A673 (cell line): ENCODE results near the gene PPP1R13L. TPM values are rescaled to one million over a fixed set of nuclear protein-coding genes. Genes with fewer than 3 reads are reported as not detected.
"Not testable (repeated sequence)": the region's sequence is repeated elsewhere in the genome, so short reads cannot be mapped to it uniquely, and the experiment has no call there.

Experiments
- BruUV-seq: library from RNA; stranded (reverse); fragments of 400-500 nt; replicated peaks from 2 replicates; lab custom pipeline; 2021; lab: Mats Ljungman, UMichigan
- CTCF ChIA-PET: fragments of 300-600 bp; sonication (Branson Sonifier 250); formaldehyde crosslinking; loops from one replicate; lab custom pipeline; 2022; ENCODE audit warnings: antibody characterized with exemption; lab: Charles Lee
- POLR2A ChIA-PET: fragments of 300-600 bp; sonication (Branson Sonifier 250); formaldehyde crosslinking; loops from one replicate; lab custom pipeline; 2022; ENCODE audit warnings: antibody characterized with exemption; ENCODE audit not compliant: low non-redundant PET; lab: Charles Lee
- DNase-seq: peaks from one replicate; pipeline ENCODE4 v3.0.0-alpha.2; 2015; ENCODE audit warnings: low spot score
- H3K27ac ChIP-seq: fragments of 200-600 bp; sonication (generic); 2 replicates; pipeline ENCODE4 v1.5.1; 2016; ENCODE audit warnings: mixed run types, low read depth, mild to moderate bottlenecking, mixed read lengths, antibody characterized with exemption, low read length; ENCODE audit not compliant: poor library complexity, severe bottlenecking
- H3K27me3 ChIP-seq: fragments of 200-600 bp; sonication (generic); replicated peaks from 2 replicates; pipeline ENCODE4 v1.6.1; 2017; ENCODE audit warnings: mixed run types, low read depth, mild to moderate bottlenecking, mixed read lengths, antibody characterized with exemption, low read length; ENCODE audit not compliant: insufficient read depth, poor library complexity
- H3K36me3 ChIP-seq: fragments of 200-600 bp; sonication (generic); 2 replicates; pipeline ENCODE4 v1.6.1; 2016; ENCODE audit warnings: mixed run types, mild to moderate bottlenecking, mixed read lengths, antibody characterized with exemption, low read length; ENCODE audit not compliant: insufficient read depth, poor library complexity, severe bottlenecking
- H3K4me1 ChIP-seq: fragments of 200-600 bp; sonication (generic); 2 replicates; pipeline ENCODE4 v1.6.1; 2017; ENCODE audit warnings: mixed run types, mild to moderate bottlenecking, mixed read lengths, antibody characterized with exemption, low read length; ENCODE audit not compliant: insufficient read depth, poor library complexity, severe bottlenecking
- H3K4me3 ChIP-seq: fragments of 200-600 bp; sonication (generic); 2 replicates; pipeline ENCODE4 v1.5.1; 2016; ENCODE audit warnings: low read depth, mixed run types, mild to moderate bottlenecking, mixed read lengths, low read length; ENCODE audit not compliant: poor library complexity, severe bottlenecking
- H3K9me3 ChIP-seq: fragments of 200-600 bp; sonication (generic); 2 replicates; pipeline ENCODE4 v1.6.1; 2016; ENCODE audit warnings: mixed run types, low read depth, mild to moderate bottlenecking, mixed read lengths, antibody characterized with exemption, low read length; ENCODE audit not compliant: poor library complexity, severe bottlenecking
- EZH2 ChIP-seq: fragments of 200-600 bp; sonication (generic); IDR thresholded peaks from 2 replicates; pipeline ENCODE4 v1.6.1; 2017; ENCODE audit warnings: borderline replicate concordance, low read depth, mild to moderate bottlenecking, mixed read lengths, antibody characterized with exemption, low read length; ENCODE audit not compliant: poor library complexity, severe bottlenecking
- intact Hi-C: fragments of 100-400 bp; cut with micrococcal nuclease; formaldehyde crosslinking; loops from one replicate; pipeline ENCODE4 v1.10.0; 2022; ENCODE audit not compliant: unreplicated experiment
- total RNA-seq: library from RNA; stranded (reverse); gene quantifications from 2 replicates; pipeline ENCODE4 v1.2.3, GENCODE V29; 2021
- TF ChIP-seq, protein P1 (sequence below): fragments of 300-800, 200-600 bp; sonication (generic); conservative IDR thresholded peaks from 2 replicates; pipeline ENCODE4 v1.5.1; 2017; ENCODE audit warnings: low read depth, mild to moderate bottlenecking, antibody characterized with exemption, low read length, moderate library complexity, mixed read lengths

The PPP1R13L gene
- total RNA-seq, 1 experiment from 2014 or later: 5.5 TPM

GRCh38 chr19:45414468-45414867 lies 9.6 kb upstream of the PPP1R13L start:
- POLR2A ChIA-PET: no interaction called here
- no peaks in the 10 kb centered on the region for H3K9me3 ChIP-seq
- intact Hi-C loops: no loop called here
- H3K27me3 ChIP-seq: no peaks in the 10 kb centered on the region
- no TSS peak for BruUV-seq
- H3K4me3 ChIP-seq: no peak overlapping the region
- DNase-seq: no peak
- CTCF ChIA-PET: no interaction called here
- H3K36me3 ChIP-seq: peaks cover 47% of the 10 kb centered on the region
- H3K4me1 ChIP-seq: no peaks in the 10 kb centered on the region
- TF ChIP-seq, protein P1, sequence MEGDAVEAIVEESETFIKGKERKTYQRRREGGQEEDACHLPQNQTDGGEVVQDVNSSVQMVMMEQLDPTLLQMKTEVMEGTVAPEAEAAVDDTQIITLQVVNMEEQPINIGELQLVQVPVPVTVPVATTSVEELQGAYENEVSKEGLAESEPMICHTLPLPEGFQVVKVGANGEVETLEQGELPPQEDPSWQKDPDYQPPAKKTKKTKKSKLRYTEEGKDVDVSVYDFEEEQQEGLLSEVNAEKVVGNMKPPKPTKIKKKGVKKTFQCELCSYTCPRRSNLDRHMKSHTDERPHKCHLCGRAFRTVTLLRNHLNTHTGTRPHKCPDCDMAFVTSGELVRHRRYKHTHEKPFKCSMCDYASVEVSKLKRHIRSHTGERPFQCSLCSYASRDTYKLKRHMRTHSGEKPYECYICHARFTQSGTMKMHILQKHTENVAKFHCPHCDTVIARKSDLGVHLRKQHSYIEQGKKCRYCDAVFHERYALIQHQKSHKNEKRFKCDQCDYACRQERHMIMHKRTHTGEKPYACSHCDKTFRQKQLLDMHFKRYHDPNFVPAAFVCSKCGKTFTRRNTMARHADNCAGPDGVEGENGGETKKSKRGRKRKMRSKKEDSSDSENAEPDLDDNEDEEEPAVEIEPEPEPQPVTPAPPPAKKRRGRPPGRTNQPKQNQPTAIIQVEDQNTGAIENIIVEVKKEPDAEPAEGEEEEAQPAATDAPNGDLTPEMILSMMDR: no peak
- no peak for TF ChIP-seq EZH2
- no peak overlapping the region for H3K27ac ChIP-seq

- CTCF ChIA-PET: no interaction called here
- Histone ChIP-seq H3K27ac (no peak overlapping the region), H3K36me3 (peaks cover 39% of the 10 kb centered on the region), H3K9me3 (no peaks in the 10 kb centered on the region), H3K4me1 (no peaks in the 10 kb centered on the region), H3K4me3 (no peak overlapping the region), H3K27me3 (no peaks in the 10 kb centered on the region)
- POLR2A ChIA-PET: no interaction called here
- TF ChIP-seq, protein P1: no peak
- no peak for TF ChIP-seq EZH2
- BruUV-seq: no TSS peak
- intact Hi-C loops: no loop called here
- no peak for DNase-seq
These were observed 8.6 kb upstream of the PPP1R13L start for GRCh38 chr19:45413497-45413896.

DNA sequence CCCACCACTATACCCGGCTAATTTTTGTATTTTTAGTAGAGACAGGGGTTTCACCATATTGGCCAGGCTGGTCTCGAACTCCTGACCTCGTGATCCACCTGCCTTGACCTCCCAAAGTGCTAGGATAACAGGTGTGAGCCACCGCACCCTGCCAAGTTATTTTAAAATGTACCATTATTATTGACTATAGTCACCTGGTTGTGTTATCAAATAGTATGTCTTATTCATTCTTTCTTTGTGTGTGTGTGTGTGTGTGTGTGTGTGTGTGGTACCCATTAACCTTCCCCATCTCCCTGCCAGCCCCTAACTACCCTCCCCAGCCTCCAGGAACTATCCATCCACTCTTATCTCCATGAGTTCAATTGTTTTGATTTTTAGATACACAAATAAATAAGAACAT lies 5.5 kb upstream of the PPP1R13L start:
- BruUV-seq, intact Hi-C loops, CTCF ChIA-PET, H3K4me3 ChIP-seq, DNase-seq, H3K9me3 ChIP-seq, H3K27ac ChIP-seq, H3K4me1 ChIP-seq, H3K27me3 ChIP-seq: not testable (repeated sequence)
- POLR2A ChIA-PET: interaction anchor here (0.7 kb wide), 1 partner anchor 1568 kb away, joined by 4 read pairs; no protein-coding TSS in a partner anchor
- peaks cover 24% of the 10 kb centered on the region for H3K36me3 ChIP-seq

DNA sequence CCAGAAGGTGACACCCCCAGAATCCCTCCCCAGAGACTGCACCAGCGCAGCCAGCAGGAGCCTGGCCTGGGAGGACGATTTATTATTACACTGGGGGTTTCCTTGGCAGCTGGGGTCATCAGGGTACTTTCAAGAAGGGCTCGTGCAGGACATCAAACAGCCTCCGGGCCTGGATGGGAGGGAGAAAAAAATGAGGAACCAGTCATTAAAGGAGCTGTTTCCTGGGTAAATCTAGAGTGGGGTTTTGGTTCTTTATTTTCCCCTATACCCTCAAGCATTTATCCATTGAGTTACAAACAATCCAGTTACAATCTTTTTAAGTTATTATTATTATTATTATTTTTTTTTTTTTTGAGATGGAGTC lies 4.7 kb upstream of the PPP1R13L start:
- Histone ChIP-seq H3K27me3 (no peaks in the 10 kb centered on the region), H3K9me3 (no peaks in the 10 kb centered on the region), H3K4me1 (no peaks in the 10 kb centered on the region), H3K36me3 (peaks cover 21% of the 10 kb centered on the region), H3K27ac (no peak overlapping the region), H3K4me3 (no peak overlapping the region)
- no TSS peak for BruUV-seq
- no peak for TF ChIP-seq EZH2
- TF ChIP-seq, protein P1: no peak
- no peak for DNase-seq
- ChIA-PET CTCF (interaction anchor here (0.6 kb wide), 1 partner anchor 235 kb away, joined by 10 read pairs; no protein-coding TSS in a partner anchor), POLR2A (no interaction called here)
- intact Hi-C loops: no loop called here
